GM12878 (cell line): ENCODE measurements around the gene UBALD2. TPM values are rescaled to one million over a fixed set of nuclear protein-coding genes. Genes with fewer than 3 reads are reported as not detected.

Experiments used
- ATAC-seq: fragments of 200-7000 bp; cut with Tn5 transposase; 3 replicates; pipeline ENCODE4 v1.9.1; 2020; ENCODE audit warnings: mild to moderate bottlenecking, moderate library complexity
- BruUV-seq: library from RNA; stranded (reverse); fragments of 400-500 nt; replicated peaks from 2 replicates; lab custom pipeline; 2021; lab: Mats Ljungman, UMichigan
- CTCF ChIA-PET: fragments of 300-600 bp; sonication (Branson Sonifier 250); formaldehyde crosslinking; extraction: SDS; loops from one replicate; lab custom pipeline; 2021; ENCODE audit warnings: inconsistent platforms; lab: Yijun Ruan, JAX
- POLR2A ChIA-PET: fragments of 350-600 bp; formaldehyde crosslinking; extraction: SDS; loops from one replicate; lab custom pipeline; 2021; ENCODE audit warnings: inconsistent platforms; lab: Charles Lee
- RAD21 ChIA-PET: fragments of 300-600 bp; sonication (Branson Sonifier 250); formaldehyde crosslinking; loops from one replicate; lab custom pipeline; 2023; ENCODE audit warnings: antibody characterized with exemption; ENCODE audit not compliant: unreplicated experiment; lab: Charles Lee
- SMC1A ChIA-PET: fragments of 300-600 bp; sonication (Branson Sonifier 250); formaldehyde crosslinking; loops from one replicate; lab custom pipeline; 2023; ENCODE audit not compliant: unreplicated experiment, uncharacterized antibody; lab: Charles Lee
- DNase-seq: peaks from one replicate; pipeline ENCODE4 v3.0.0-alpha.2; 2011; ENCODE audit warnings: low read depth, low spot score
- FAIRE-seq: peaks from 3 replicates; lab custom pipeline; 2011; peaks lifted over from hg19 to GRCh38; lab: Jason Lieb, UNC
- H2AFZ ChIP-seq: 2 replicates; pipeline ENCODE4 v1.6.0; 2011; ENCODE audit warnings: low read depth, low read length, control low read depth; ENCODE audit not compliant: control insufficient read depth
- H3K27ac ChIP-seq: 2 replicates; pipeline ENCODE4 v1.5.1; 2011; ENCODE audit warnings: control low read depth; ENCODE audit not compliant: control insufficient read depth, insufficient read depth
- H3K27me3 ChIP-seq, 2 experiments: replicated peaks in 1 of 2; 2 replicates each; pipeline versions ENCODE4 v1.6.0 to v1.6.1; 2011; ENCODE audit warnings: low read length in 1 of 2; ENCODE audit not compliant: control insufficient read depth in 2 of 2, insufficient read depth in 2 of 2
- H3K36me3 ChIP-seq, 2 experiments: 2 replicates each; pipeline ENCODE4 v1.5.1; 2011; ENCODE audit warnings: low read length in 1 of 2; ENCODE audit not compliant: control insufficient read depth in 2 of 2, insufficient read depth in 2 of 2
- H3K4me1 ChIP-seq: 2 replicates; pipeline ENCODE4 v1.6.1; 2011; ENCODE audit warnings: mild to moderate bottlenecking, low read length, moderate library complexity, mixed read lengths; ENCODE audit not compliant: control insufficient read depth, insufficient read depth
- H3K4me2 ChIP-seq: 2 replicates; pipeline ENCODE4 v1.6.0; 2011; ENCODE audit warnings: control low read depth; ENCODE audit not compliant: control insufficient read depth, insufficient read depth
- H3K4me3 ChIP-seq: fragments of 200-600 bp; sonication (generic); 2 replicates; pipeline ENCODE4 v1.5.1; 2016
- H3K79me2 ChIP-seq: 2 replicates; pipeline ENCODE4 v1.6.0; 2011; ENCODE audit warnings: low read length; ENCODE audit not compliant: control insufficient read depth, insufficient read depth
- H3K9ac ChIP-seq: 2 replicates; pipeline ENCODE4 v1.8.0; 2011; ENCODE audit warnings: low read length, control low read depth, mixed read lengths; ENCODE audit not compliant: control insufficient read depth, insufficient read depth
- H3K9me3 ChIP-seq: replicated peaks from 3 replicates; pipeline ENCODE4 v1.5.1; 2011; ENCODE audit warnings: mild to moderate bottlenecking, low read length; ENCODE audit not compliant: control insufficient read depth, insufficient read depth
- H4K20me1 ChIP-seq: 2 replicates; pipeline ENCODE4 v1.6.0; 2011; ENCODE audit not compliant: control insufficient read depth, insufficient read depth
- DPF2 ChIP-seq: fragments of 450-650 bp; IDR thresholded peaks from 2 replicates; pipeline ENCODE4 v1.6.1; 2017; ENCODE audit warnings: mild to moderate bottlenecking
- ESRRA ChIP-seq: IDR thresholded peaks from 2 replicates; pipeline ENCODE4 v1.6.1; 2012; ENCODE audit warnings: mild to moderate bottlenecking, low read length, improper control_type of control experiment
- GABPA ChIP-seq: IDR thresholded peaks from 2 replicates; pipeline ENCODE4 v1.6.1; 2014; ENCODE audit warnings: antibody characterized with exemption, low read depth, mild to moderate bottlenecking, inconsistent platforms
- GATAD2B ChIP-seq: fragments of 450-650 bp; conservative IDR thresholded peaks from 2 replicates; pipeline ENCODE4 v1.6.1; 2017; ENCODE audit warnings: low read depth, mild to moderate bottlenecking, moderate library complexity
- KLF5 ChIP-seq: fragments of 450-650 bp; IDR thresholded peaks from 2 replicates; pipeline ENCODE4 v1.6.1; 2014; ENCODE audit warnings: mild to moderate bottlenecking; ENCODE audit not compliant: partially characterized antibody
- POLR2A ChIP-seq: IDR thresholded peaks from 2 replicates; pipeline ENCODE4 v1.6.1; 2011; ENCODE audit warnings: low read depth, mild to moderate bottlenecking, low read length
- RB1 ChIP-seq: fragments of 450-650 bp; formaldehyde crosslinking; IDR thresholded peaks from 2 replicates; pipeline ENCODE4 v1.6.1; 2017; ENCODE audit warnings: mild to moderate bottlenecking, borderline replicate concordance
- SMAD1 ChIP-seq: fragments of 450-650 bp; IDR thresholded peaks from 2 replicates; pipeline ENCODE4 v1.6.1; 2018; ENCODE audit warnings: mild to moderate bottlenecking, low read depth; ENCODE audit not compliant: partially characterized antibody
- ZNF622 ChIP-seq: fragments of 450-650 bp; IDR thresholded peaks from 2 replicates; pipeline ENCODE4 v1.6.1; 2017; ENCODE audit warnings: mild to moderate bottlenecking, inconsistent platforms
- ZZZ3 ChIP-seq: IDR thresholded peaks from 2 replicates; pipeline ENCODE4 v1.6.1; 2011; ENCODE audit warnings: low read depth; ENCODE audit not compliant: control insufficient read depth, insufficient read length
- WGBS: methylation state at CpG from one replicate; pipeline ENCODE4 v1.1.6; 2016; ENCODE audit warnings: low lambda C conversion rate; ENCODE audit not compliant: insufficient replicate concordance, insufficient coverage; ENCODE audit errors: missing lambda C conversion rate; 5-methylcytosine and 5-hydroxymethylcytosine counted together
- in situ Hi-C: fragments of 300-500 bp; cut with MboI; formaldehyde crosslinking; loops from 9 replicates; pipeline ENCODE4 v1.14.3; 2018; ENCODE audit warnings: mixed read lengths
- intact Hi-C: fragments of 100-400 bp; cut with micrococcal nuclease; formaldehyde crosslinking; loops from one replicate; pipeline ENCODE4 v1.14.2; 2022; ENCODE audit not compliant: unreplicated experiment
- polyA plus RNA-seq, 11 experiments: library from polyadenylated mRNA; depleted of rRNA in 4 of 11; unstranded in 6 of 11; stranded (reverse) in 5 of 11; fragments of >200 nt; fragmentation: Nextera tagmentation in 4 of 11; fragmentation: Illumina TruSeq in 1 of 11; extraction: Ambion mirVana in 4 of 11; extraction: Trizol in 1 of 11; gene quantifications; 1 replicate in 1 of 11; 2 replicates in 10 of 11; pipeline versions ENCODE4 v1.2.1 to v1.2.3, GENCODE V29; 2011 to 2016; ENCODE audit warnings: inconsistent platforms in 2 of 11, missing spikeins in 2 of 11, low read depth in 1 of 11
- total RNA-seq, 4 experiments: library from RNA; depleted of rRNA in 3 of 4; stranded (reverse); fragments of >200 nt in 3 of 4; fragmentation: Illumina TruSeq in 1 of 4; extraction: Trizol in 1 of 4; gene quantifications; 2 replicates each; pipeline versions ENCODE4 v1.2.1 to v1.2.3, GENCODE V29; 2013 to 2021
- TF ChIP-seq, protein P1 (sequence below): fragments of 450-650 bp; IDR thresholded peaks from 2 replicates; pipeline ENCODE4 v1.6.1; 2016; ENCODE audit warnings: mild to moderate bottlenecking, moderate library complexity, borderline replicate concordance
- TF ChIP-seq, protein P2 (sequence below): fragments of 450-650 bp; conservative IDR thresholded peaks from 2 replicates; pipeline ENCODE4 v1.6.1; 2017; ENCODE audit warnings: mild to moderate bottlenecking, moderate library complexity
- TF ChIP-seq, protein P3 (sequence below): fragments of 450-650 bp; IDR thresholded peaks from 2 replicates; pipeline ENCODE4 v1.6.1; 2014; ENCODE audit warnings: mild to moderate bottlenecking

UBALD2 gene
- total and polyA plus RNA-seq, 10 of the 15 experiments (the other 5 are each of a cell fraction or from before 2014, with no cell fraction given): 2.8 to 165 (median 20.6) TPM

DNA sequence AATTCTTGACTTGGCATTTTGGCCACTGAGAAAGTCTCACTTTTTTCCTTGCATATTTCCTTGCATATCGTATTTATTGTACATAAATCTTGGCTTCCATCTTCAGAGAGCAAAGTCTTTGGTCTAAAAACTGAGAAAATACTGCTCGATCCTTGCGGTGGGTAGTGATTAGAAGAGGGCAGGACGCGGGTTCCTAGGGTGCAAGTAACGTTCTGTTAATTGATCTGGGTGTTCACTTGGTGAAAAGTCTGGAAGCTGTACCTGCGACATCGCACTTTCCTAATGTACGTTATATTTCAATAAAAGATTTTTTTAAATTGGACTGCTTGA is 758 bp upstream of the UBALD2 start (continued):
- TF ChIP-seq, protein P1, sequence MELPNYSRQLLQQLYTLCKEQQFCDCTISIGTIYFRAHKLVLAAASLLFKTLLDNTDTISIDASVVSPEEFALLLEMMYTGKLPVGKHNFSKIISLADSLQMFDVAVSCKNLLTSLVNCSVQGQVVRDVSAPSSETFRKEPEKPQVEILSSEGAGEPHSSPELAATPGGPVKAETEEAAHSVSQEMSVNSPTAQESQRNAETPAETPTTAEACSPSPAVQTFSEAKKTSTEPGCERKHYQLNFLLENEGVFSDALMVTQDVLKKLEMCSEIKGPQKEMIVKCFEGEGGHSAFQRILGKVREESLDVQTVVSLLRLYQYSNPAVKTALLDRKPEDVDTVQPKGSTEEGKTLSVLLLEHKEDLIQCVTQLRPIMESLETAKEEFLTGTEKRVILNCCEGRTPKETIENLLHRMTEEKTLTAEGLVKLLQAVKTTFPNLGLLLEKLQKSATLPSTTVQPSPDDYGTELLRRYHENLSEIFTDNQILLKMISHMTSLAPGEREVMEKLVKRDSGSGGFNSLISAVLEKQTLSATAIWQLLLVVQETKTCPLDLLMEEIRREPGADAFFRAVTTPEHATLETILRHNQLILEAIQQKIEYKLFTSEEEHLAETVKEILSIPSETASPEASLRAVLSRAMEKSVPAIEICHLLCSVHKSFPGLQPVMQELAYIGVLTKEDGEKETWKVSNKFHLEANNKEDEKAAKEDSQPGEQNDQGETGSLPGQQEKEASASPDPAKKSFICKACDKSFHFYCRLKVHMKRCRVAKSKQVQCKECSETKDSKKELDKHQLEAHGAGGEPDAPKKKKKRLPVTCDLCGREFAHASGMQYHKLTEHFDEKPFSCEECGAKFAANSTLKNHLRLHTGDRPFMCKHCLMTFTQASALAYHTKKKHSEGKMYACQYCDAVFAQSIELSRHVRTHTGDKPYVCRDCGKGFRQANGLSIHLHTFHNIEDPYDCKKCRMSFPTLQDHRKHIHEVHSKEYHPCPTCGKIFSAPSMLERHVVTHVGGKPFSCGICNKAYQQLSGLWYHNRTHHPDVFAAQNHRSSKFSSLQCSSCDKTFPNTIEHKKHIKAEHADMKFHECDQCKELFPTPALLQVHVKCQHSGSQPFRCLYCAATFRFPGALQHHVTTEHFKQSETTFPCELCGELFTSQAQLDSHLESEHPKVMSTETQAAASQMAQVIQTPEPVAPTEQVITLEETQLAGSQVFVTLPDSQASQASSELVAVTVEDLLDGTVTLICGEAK: peak; percentile 41; the same call in 1 of the 2 replicates
- TF ChIP-seq, all 136 proteins: peak for 3

DNA sequence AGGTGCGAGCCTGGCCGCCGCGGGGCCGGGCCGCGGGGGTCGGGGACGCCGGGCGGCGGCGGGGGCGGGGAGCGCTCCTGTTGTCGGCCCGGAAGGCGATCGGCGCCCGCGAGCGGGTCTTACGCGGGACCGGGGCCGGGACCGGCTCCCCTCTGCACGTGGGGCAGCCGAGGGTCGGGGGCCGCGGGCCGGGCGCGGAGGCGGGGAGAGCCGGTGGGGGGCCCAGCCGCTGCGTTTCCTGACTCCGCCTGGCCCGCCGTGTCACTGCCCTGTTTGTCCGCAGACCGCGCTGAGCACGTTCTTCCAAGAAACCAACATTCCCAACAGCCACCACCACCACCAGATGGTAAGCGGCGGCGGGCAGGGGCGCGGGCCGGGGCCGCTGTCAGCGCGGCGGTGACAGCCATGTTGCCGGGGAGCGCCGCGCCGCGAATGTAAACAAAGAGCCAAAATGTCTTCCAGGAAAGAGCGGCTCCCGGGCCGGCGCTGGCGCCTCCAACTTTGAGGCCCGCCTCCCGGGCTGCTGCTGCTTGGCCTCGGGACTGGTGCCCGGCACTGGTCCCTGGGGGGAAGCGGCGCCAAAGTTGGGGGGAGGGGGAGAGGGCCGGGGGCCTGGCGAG is 586 bp downstream of the UBALD2 start:
- 0% methylated on average over 30 of the region's 76 CpGs for WGBS
- CTCF ChIA-PET: interaction anchor here (0.8 to 10.6 kb wide), 8 partner anchors 11 to 140 kb away, joined by 3 to 160 read pairs (median 14); no protein-coding TSS in a partner anchor
- Histone ChIP-seq H2AFZ (no peak overlapping the region), H3K36me3 (no peaks in the 10 kb centered on the region), H3K4me3 (peak overlapping the region; percentile 84), H3K27ac (peak overlapping the region; percentile 99), H3K9me3 (no peaks in the 10 kb centered on the region), H4K20me1 (no peaks in the 10 kb centered on the region), H3K4me1 (peaks cover 52% of the 10 kb centered on the region), H3K79me2 (peaks cover 55% of the 10 kb centered on the region), H3K9ac (peak overlapping the region; percentile 93), H3K27me3 (no peaks in the 10 kb centered on the region), H3K4me2 (no peak overlapping the region)
- RAD21 ChIA-PET: interaction anchor here (1.0 to 18.5 kb wide), 9 partner anchors 8 to 144 kb away, joined by 3 to 419 read pairs (median 26); no protein-coding TSS in a partner anchor
- intact Hi-C loops (loop anchor here (2.0 to 10.0 kb wide), 4 partner anchors 19 to 481 kb away; partner anchors contain the start of gene UNK), in situ Hi-C loops (loop anchor here (25.0 kb wide), 2 partner anchors 1197 to 1897 kb away; partner anchors contain the start of gene SYNGR2)
- SMC1A ChIA-PET: interaction anchor here (1.0 to 10.2 kb wide), 8 partner anchors 16 to 370 kb away, joined by 3 to 226 read pairs (median 64); no protein-coding TSS in a partner anchor
- POLR2A ChIA-PET: interaction anchor here (0.5 to 17.9 kb wide), 7 partner anchors 6 to 877 kb away, joined by 3 to 427 read pairs (median 20); partner anchors contain the start of gene RNF157
- DNase-seq: no peak
- BruUV-seq: no TSS peak
- no peak for ATAC-seq
- FAIRE-seq: no peak
- TF ChIP-seq ZZZ3 (no peak), DPF2 (peak; percentile 62), SMAD1 (no peak), POLR2A (peak; percentile 48), KLF5 (no peak), ZNF622 (no peak), RB1 (peak; percentile 36; the same call in 1 of the 2 replicates), GABPA (no peak), GATAD2B (0 out of 2 replicates have a peak, but pooled peaks have one; percentile 40), ESRRA (no peak)
- TF ChIP-seq, protein P2, sequence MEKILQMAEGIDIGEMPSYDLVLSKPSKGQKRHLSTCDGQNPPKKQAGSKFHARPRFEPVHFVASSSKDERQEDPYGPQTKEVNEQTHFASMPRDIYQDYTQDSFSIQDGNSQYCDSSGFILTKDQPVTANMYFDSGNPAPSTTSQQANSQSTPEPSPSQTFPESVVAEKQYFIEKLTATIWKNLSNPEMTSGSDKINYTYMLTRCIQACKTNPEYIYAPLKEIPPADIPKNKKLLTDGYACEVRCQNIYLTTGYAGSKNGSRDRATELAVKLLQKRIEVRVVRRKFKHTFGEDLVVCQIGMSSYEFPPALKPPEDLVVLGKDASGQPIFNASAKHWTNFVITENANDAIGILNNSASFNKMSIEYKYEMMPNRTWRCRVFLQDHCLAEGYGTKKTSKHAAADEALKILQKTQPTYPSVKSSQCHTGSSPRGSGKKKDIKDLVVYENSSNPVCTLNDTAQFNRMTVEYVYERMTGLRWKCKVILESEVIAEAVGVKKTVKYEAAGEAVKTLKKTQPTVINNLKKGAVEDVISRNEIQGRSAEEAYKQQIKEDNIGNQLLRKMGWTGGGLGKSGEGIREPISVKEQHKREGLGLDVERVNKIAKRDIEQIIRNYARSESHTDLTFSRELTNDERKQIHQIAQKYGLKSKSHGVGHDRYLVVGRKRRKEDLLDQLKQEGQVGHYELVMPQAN: peak; percentile 82
- TF ChIP-seq, protein P3, sequence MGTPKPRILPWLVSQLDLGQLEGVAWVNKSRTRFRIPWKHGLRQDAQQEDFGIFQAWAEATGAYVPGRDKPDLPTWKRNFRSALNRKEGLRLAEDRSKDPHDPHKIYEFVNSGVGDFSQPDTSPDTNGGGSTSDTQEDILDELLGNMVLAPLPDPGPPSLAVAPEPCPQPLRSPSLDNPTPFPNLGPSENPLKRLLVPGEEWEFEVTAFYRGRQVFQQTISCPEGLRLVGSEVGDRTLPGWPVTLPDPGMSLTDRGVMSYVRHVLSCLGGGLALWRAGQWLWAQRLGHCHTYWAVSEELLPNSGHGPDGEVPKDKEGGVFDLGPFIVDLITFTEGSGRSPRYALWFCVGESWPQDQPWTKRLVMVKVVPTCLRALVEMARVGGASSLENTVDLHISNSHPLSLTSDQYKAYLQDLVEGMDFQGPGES: no peak
